HepG2 (cell line): ENCODE data around the gene GPT2. TPM values are rescaled to one million over a fixed set of nuclear protein-coding genes. Genes with fewer than 3 reads are reported as not detected.

Experiments used
- DMTF1 ChIP-seq: sonication (generic); formaldehyde crosslinking; IDR thresholded peaks from 2 replicates; pipeline ENCODE4 v1.4.0; 2020; ENCODE audit warnings: mild to moderate bottlenecking, missing genetic modification reagents
- DNMT1 ChIP-seq: sonication (generic); formaldehyde crosslinking; IDR thresholded peaks from 2 replicates; pipeline ENCODE4 v1.5.1; 2020; ENCODE audit warnings: mild to moderate bottlenecking, missing genetic modification reagents
- EEA1 ChIP-seq: sonication (generic); formaldehyde crosslinking; IDR thresholded peaks from 2 replicates; pipeline ENCODE4 v1.5.1; 2020; ENCODE audit warnings: mild to moderate bottlenecking, missing genetic modification reagents, borderline replicate concordance
- ETV6 ChIP-seq: sonication (generic); formaldehyde crosslinking; conservative IDR thresholded peaks from 2 replicates; pipeline ENCODE4 v1.4.0; 2020; ENCODE audit warnings: missing genetic modification reagents
- FIP1L1 ChIP-seq: fragments of 200-400 bp; formaldehyde crosslinking; IDR thresholded peaks from 2 replicates; pipeline ENCODE4 v1.6.1; 2018; ENCODE audit warnings: low read depth, mild to moderate bottlenecking, low read length, moderate library complexity, borderline replicate concordance; ENCODE audit not compliant: insufficient read depth
- FOXO1 ChIP-seq: sonication (generic); formaldehyde crosslinking; IDR thresholded peaks from 2 replicates; pipeline ENCODE4 v1.4.0; 2020; ENCODE audit warnings: missing genetic modification reagents
- HDAC2 ChIP-seq: sonication (generic); formaldehyde crosslinking; IDR thresholded peaks from 2 replicates; pipeline ENCODE4 v1.4.0; 2020; ENCODE audit warnings: missing genetic modification reagents
- MIXL1 ChIP-seq: IDR thresholded peaks from 2 replicates; pipeline ENCODE4 v1.6.1; 2016
- PHF5A ChIP-seq: IDR thresholded peaks from one replicate; pipeline ENCODE4 v1.6.1; 2018; ENCODE audit warnings: low read depth, missing genetic modification reagents; ENCODE audit not compliant: unreplicated experiment
- PITX1 ChIP-seq: sonication (generic); formaldehyde crosslinking; IDR thresholded peaks from 2 replicates; pipeline ENCODE4 v1.5.1; 2020; ENCODE audit warnings: mild to moderate bottlenecking, missing genetic modification reagents
- PPARG ChIP-seq: conservative IDR thresholded peaks from 2 replicates; pipeline ENCODE4 v1.6.1; 2016; ENCODE audit warnings: missing biosample characterization, missing genetic modification reagents
- PRPF4 ChIP-seq: fragments of 200-400 bp; formaldehyde crosslinking; IDR thresholded peaks from 2 replicates; pipeline ENCODE4 v1.6.1; 2016; ENCODE audit warnings: low read length, low read depth; ENCODE audit not compliant: poor library complexity, severe bottlenecking
- RFXAP ChIP-seq: sonication (generic); formaldehyde crosslinking; IDR thresholded peaks from 2 replicates; pipeline ENCODE4 v1.4.0; 2020; ENCODE audit warnings: missing genetic modification reagents, borderline replicate concordance
- SOX5 ChIP-seq: IDR thresholded peaks from 2 replicates; pipeline ENCODE4 v1.6.1; 2016; ENCODE audit warnings: borderline replicate concordance
- TAF1 ChIP-seq: sonication (generic); formaldehyde crosslinking; IDR thresholded peaks from 2 replicates; pipeline ENCODE4 v1.4.0; 2020; ENCODE audit warnings: missing genetic modification reagents
- TFDP2 ChIP-seq: sonication (generic); formaldehyde crosslinking; IDR thresholded peaks from 2 replicates; pipeline ENCODE4 v1.4.0; 2020; ENCODE audit warnings: missing genetic modification reagents
- THAP11 ChIP-seq: IDR thresholded peaks from 2 replicates; pipeline ENCODE4 v1.6.1; 2016; ENCODE audit warnings: missing biosample characterization, missing genetic modification reagents
- ZBTB1 ChIP-seq: sonication (generic); formaldehyde crosslinking; IDR thresholded peaks from 2 replicates; pipeline ENCODE4 v1.4.0; 2020; ENCODE audit warnings: missing genetic modification reagents, borderline replicate concordance
- ZNF333 ChIP-seq: sonication (generic); formaldehyde crosslinking; IDR thresholded peaks from 2 replicates; pipeline ENCODE4 v1.4.0; 2020; ENCODE audit warnings: mild to moderate bottlenecking, missing genetic modification reagents, borderline replicate concordance
- ZNF350 ChIP-seq: sonication (generic); formaldehyde crosslinking; IDR thresholded peaks from 2 replicates; pipeline ENCODE4 v1.4.0; 2020; ENCODE audit warnings: mild to moderate bottlenecking, low read depth, missing genetic modification reagents, borderline replicate concordance
- ZNF564 ChIP-seq: sonication (generic); formaldehyde crosslinking; IDR thresholded peaks from 2 replicates; pipeline ENCODE4 v1.8.1; 2023; ENCODE audit warnings: mild to moderate bottlenecking, missing genetic modification reagents
- polyA plus RNA-seq, 8 experiments: library from polyadenylated mRNA; depleted of rRNA in 3 of 8; stranded (reverse) in 7 of 8; unstranded in 1 of 8; fragments of >200 nt; fragmentation: Illumina TruSeq in 4 of 8; extraction: Trizol in 4 of 8; gene quantifications; 2 replicates each; pipeline versions ENCODE4 v1.2.1 to v1.2.3, GENCODE V29; 2011 to 2016; ENCODE audit warnings: low read depth in 4 of 8, missing spikeins in 1 of 8, mixed read lengths in 1 of 8; ENCODE audit not compliant: insufficient read depth in 1 of 8
- total RNA-seq, 5 experiments: library from RNA; depleted of rRNA; stranded (reverse); fragments of >200 nt; fragmentation: Illumina TruSeq; extraction: Trizol; gene quantifications; 2 replicates each; pipeline ENCODE4 v1.2.3, GENCODE V29; 2016; ENCODE audit warnings: low read depth in 1 of 5
- TF ChIP-seq, protein P1 (sequence below): sonication (generic); formaldehyde crosslinking; IDR thresholded peaks from 2 replicates; pipeline ENCODE4 v1.4.0; 2020; ENCODE audit warnings: missing genetic modification reagents
- TF ChIP-seq, protein P2 (sequence below): sonication (generic); formaldehyde crosslinking; IDR thresholded peaks from 2 replicates; pipeline ENCODE4 v1.4.0; 2020; ENCODE audit warnings: missing genetic modification reagents, mild to moderate bottlenecking, borderline replicate concordance

Gene GPT2
- total and polyA plus RNA-seq, 2 of the 13 experiments (the other 11 are each of a cell fraction or from before 2014, with no cell fraction given), result 138 to 267 TPM

DNA sequence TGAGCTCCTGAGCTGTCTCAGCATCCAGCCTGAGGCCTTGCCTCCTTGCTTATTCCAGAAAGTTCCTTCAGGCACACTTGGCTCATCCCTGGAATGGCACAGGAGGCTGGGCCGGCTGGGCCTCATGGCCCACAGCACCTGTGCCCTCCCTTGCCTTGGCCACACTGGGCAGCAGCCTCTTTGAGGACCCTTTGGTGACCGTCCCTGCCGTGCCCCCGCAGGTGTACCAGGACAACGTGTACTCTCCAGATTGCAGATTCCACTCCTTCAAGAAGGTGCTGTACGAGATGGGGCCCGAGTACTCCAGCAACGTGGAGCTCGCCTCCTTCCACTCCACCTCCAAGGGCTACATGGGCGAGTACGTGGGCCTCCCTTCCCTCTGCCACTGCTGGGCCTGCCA, 34.2 kb downstream of the GPT2 start (continued):
- TF ChIP-seq, protein P1, sequence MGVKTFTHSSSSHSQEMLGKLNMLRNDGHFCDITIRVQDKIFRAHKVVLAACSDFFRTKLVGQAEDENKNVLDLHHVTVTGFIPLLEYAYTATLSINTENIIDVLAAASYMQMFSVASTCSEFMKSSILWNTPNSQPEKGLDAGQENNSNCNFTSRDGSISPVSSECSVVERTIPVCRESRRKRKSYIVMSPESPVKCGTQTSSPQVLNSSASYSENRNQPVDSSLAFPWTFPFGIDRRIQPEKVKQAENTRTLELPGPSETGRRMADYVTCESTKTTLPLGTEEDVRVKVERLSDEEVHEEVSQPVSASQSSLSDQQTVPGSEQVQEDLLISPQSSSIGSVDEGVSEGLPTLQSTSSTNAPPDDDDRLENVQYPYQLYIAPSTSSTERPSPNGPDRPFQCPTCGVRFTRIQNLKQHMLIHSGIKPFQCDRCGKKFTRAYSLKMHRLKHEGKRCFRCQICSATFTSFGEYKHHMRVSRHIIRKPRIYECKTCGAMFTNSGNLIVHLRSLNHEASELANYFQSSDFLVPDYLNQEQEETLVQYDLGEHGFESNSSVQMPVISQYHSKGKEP (CRISPR knock-in tag), result no peak
- TF ChIP-seq TFDP2 (CRISPR knock-in tag) (no peak), HDAC2 (CRISPR knock-in tag) (no peak), EEA1 (CRISPR knock-in tag) (no peak; the same call in 1 of the 2 replicates), DNMT1 (CRISPR knock-in tag) (no peak), THAP11 (CRISPR knock-in tag) (no peak), ETV6 (CRISPR knock-in tag) (no peak), DMTF1 (no peak), ZNF333 (CRISPR knock-in tag) (no peak), RFXAP (CRISPR knock-in tag) (no peak), TAF1 (CRISPR knock-in tag) (no peak), ZNF564 (CRISPR knock-in tag) (no peak), PHF5A (no peak), PPARG (CRISPR knock-in tag) (no peak), MIXL1 (CRISPR knock-in tag) (no peak), PRPF4 (no peak), FOXO1 (CRISPR knock-in tag) (no peak), PITX1 (no peak), ZBTB1 (no peak), SOX5 (no peak), ZNF350 (no peak), FIP1L1 (no peak)
- TF ChIP-seq, protein P2, sequence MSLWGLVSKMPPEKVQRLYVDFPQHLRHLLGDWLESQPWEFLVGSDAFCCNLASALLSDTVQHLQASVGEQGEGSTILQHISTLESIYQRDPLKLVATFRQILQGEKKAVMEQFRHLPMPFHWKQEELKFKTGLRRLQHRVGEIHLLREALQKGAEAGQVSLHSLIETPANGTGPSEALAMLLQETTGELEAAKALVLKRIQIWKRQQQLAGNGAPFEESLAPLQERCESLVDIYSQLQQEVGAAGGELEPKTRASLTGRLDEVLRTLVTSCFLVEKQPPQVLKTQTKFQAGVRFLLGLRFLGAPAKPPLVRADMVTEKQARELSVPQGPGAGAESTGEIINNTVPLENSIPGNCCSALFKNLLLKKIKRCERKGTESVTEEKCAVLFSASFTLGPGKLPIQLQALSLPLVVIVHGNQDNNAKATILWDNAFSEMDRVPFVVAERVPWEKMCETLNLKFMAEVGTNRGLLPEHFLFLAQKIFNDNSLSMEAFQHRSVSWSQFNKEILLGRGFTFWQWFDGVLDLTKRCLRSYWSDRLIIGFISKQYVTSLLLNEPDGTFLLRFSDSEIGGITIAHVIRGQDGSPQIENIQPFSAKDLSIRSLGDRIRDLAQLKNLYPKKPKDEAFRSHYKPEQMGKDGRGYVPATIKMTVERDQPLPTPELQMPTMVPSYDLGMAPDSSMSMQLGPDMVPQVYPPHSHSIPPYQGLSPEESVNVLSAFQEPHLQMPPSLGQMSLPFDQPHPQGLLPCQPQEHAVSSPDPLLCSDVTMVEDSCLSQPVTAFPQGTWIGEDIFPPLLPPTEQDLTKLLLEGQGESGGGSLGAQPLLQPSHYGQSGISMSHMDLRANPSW (CRISPR knock-in tag), result no peak
